DOHH2 (cell line): ENCODE data around the gene EFS.

Experiments used
- H3F3A ChIP-seq: fragments of 200-600 bp; sonication (generic), shearing (Covaris generic); 2 replicates; pipeline ENCODE4 v1.6.0; 2016; ENCODE audit warnings: antibody characterized with exemption, mild to moderate bottlenecking; ENCODE audit not compliant: control insufficient read depth, insufficient read depth
- H3K27ac ChIP-seq: fragments of 200-600 bp; sonication (generic); 2 replicates; pipeline ENCODE4 v1.5.1; 2014; ENCODE audit warnings: low read depth, mild to moderate bottlenecking, low read length, moderate library complexity
- H3K27me3 ChIP-seq: fragments of 200-600 bp; sonication (generic); 2 replicates; pipeline ENCODE4 v1.6.1; 2014; ENCODE audit warnings: mild to moderate bottlenecking, low read length, mixed read lengths; ENCODE audit not compliant: control insufficient read depth
- H3K36me3 ChIP-seq: fragments of 200-600 bp; sonication (generic); 2 replicates; pipeline ENCODE4 v1.6.1; 2014; ENCODE audit warnings: mild to moderate bottlenecking, low read length, moderate library complexity, mixed read lengths; ENCODE audit not compliant: control insufficient read depth
- H3K4me1 ChIP-seq: fragments of 200-600 bp; sonication (generic); 2 replicates; pipeline ENCODE4 v1.6.1; 2014; ENCODE audit warnings: mild to moderate bottlenecking, low read length, mixed read lengths; ENCODE audit not compliant: control insufficient read depth
- H3K4me2 ChIP-seq: fragments of 200-600 bp; sonication (generic); 2 replicates; pipeline ENCODE4 v1.6.0; 2014; ENCODE audit warnings: mild to moderate bottlenecking, low read length, moderate library complexity
- H3K4me3 ChIP-seq: fragments of 200-600 bp; sonication (generic); 2 replicates; pipeline ENCODE4 v1.5.1; 2014; ENCODE audit warnings: mild to moderate bottlenecking, low read length, mixed read lengths
- H3K79me2 ChIP-seq: fragments of 200-600 bp; sonication (generic); 2 replicates; pipeline ENCODE4 v1.6.1; 2014; ENCODE audit warnings: mild to moderate bottlenecking, low read length, mixed read lengths; ENCODE audit not compliant: control insufficient read depth
- H3K9me2 ChIP-seq: fragments of 200-600 bp; sonication (generic); replicated peaks from 2 replicates; pipeline ENCODE4 v1.6.1; 2014; ENCODE audit warnings: mild to moderate bottlenecking, low read length, mixed read lengths; ENCODE audit not compliant: control insufficient read depth
- H3K9me3 ChIP-seq: fragments of 200-600 bp; sonication (generic); 2 replicates; pipeline ENCODE4 v1.6.1; 2014; ENCODE audit warnings: antibody characterized with exemption, low read length, mixed read lengths; ENCODE audit not compliant: control insufficient read depth, insufficient read depth
- H4K20me1 ChIP-seq: fragments of 200-600 bp; sonication (generic); 2 replicates; pipeline ENCODE4 v1.6.0; 2014; ENCODE audit warnings: low read depth, mild to moderate bottlenecking, antibody characterized with exemption, low read length, moderate library complexity; ENCODE audit not compliant: control insufficient read depth, insufficient read depth
- EZH2phosphoT487 ChIP-seq: fragments of 200-600 bp; sonication (generic); IDR thresholded peaks from 2 replicates; pipeline ENCODE4 v1.6.1; 2017; ENCODE audit warnings: borderline replicate concordance, mild to moderate bottlenecking, antibody characterized with exemption, low read length, moderate library complexity, mixed read lengths
- TF ChIP-seq, protein P1 (sequence below): fragments of 200-600 bp; sonication (generic); IDR thresholded peaks from one replicate; pipeline ENCODE4 v1.5.1; 2014; ENCODE audit warnings: antibody characterized with exemption, mild to moderate bottlenecking, low read depth, low read length; ENCODE audit not compliant: poor library complexity, severe bottlenecking

EFS gene

DNA sequence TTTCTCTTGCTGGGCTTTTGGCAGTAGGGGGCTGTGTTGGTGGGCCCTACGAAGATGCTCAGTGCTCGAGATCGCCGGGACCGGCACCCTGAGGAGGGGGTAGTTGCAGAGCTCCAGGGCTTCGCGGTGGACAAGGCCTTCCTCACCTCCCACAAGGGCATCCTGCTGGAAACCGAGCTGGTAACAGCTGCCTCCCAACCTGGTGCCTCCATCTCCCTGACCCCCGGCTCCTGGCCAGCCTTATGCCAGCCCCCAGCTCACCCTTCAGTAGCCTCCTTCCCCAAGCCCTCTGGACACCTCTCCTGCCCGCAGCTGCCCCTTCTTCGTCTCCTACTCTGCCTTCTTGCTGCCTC lies 12.2 kb upstream of the EFS start:
- no peaks in the 10 kb centered on the region for H3K9me3 ChIP-seq
- no peaks in the 10 kb centered on the region for H3K79me2 ChIP-seq
- H3K27ac ChIP-seq = no peak overlapping the region
- H3K36me3 ChIP-seq = no peaks in the 10 kb centered on the region
- no peaks in the 10 kb centered on the region for H3F3A ChIP-seq
- TF ChIP-seq, protein P1, sequence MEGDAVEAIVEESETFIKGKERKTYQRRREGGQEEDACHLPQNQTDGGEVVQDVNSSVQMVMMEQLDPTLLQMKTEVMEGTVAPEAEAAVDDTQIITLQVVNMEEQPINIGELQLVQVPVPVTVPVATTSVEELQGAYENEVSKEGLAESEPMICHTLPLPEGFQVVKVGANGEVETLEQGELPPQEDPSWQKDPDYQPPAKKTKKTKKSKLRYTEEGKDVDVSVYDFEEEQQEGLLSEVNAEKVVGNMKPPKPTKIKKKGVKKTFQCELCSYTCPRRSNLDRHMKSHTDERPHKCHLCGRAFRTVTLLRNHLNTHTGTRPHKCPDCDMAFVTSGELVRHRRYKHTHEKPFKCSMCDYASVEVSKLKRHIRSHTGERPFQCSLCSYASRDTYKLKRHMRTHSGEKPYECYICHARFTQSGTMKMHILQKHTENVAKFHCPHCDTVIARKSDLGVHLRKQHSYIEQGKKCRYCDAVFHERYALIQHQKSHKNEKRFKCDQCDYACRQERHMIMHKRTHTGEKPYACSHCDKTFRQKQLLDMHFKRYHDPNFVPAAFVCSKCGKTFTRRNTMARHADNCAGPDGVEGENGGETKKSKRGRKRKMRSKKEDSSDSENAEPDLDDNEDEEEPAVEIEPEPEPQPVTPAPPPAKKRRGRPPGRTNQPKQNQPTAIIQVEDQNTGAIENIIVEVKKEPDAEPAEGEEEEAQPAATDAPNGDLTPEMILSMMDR = no peak
- H3K4me2 ChIP-seq = no peak overlapping the region
- no peaks in the 10 kb centered on the region for H3K9me2 ChIP-seq
- 0 out of 2 replicates have a peak, but pooled peaks cover 2% of the 10 kb centered on the region for H3K27me3 ChIP-seq
- H4K20me1 ChIP-seq = no peaks in the 10 kb centered on the region
- 0 out of 2 replicates have a peak, but pooled peaks cover 5% of the 10 kb centered on the region for H3K4me1 ChIP-seq
- H3K4me3 ChIP-seq = no peak overlapping the region

DNA sequence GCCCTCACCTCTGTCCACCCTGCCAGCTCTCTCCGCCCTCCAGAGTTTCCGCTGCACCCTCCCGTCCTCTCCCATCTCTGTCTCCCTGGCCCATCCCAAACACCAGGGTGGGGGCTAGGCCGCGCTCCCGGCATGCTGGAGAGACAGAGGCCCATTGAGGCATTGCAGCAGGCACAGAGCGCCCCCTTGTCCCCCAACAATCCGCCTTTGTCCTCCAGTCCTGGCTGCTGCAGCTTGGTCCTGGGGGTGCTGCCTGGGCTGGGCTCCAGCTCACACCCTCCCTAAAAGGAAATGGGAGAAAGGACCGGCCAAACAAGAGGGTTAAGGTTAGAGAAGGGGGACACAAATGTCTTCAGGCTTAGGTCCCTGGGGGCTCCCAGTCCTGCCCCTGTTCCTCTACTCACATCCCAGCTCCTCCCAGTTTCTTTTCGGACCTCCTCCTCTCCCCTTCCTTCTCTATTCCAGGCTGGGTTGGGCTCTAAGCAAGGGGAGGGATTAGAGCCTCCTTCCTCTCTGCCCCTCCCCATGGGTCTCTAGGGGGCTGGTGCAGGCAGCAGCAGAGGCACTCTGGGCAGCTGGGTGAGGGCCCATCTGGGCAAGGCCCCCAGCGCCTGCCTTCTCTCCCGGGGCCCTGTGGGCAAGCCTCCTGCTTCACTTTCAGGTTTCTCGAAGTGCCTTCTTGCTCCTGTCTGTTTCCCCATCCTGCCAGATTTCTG lies 11.7 kb upstream of the EFS start, which contains the start of gene CMTM5:
Gene CMTM5, plus strand, starts transcription at position 565 of the 716 bp plus-strand sequence. CDS start 206 bp downstream, outside the sequence.
- Histone ChIP-seq H4K20me1 (no peaks in the 10 kb centered on the region), H3K79me2 (no peaks in the 10 kb centered on the region), H3F3A (no peaks in the 10 kb centered on the region), H3K9me2 (no peaks in the 10 kb centered on the region), H3K27me3 (0 out of 2 replicates have a peak, but pooled peaks cover 2% of the 10 kb centered on the region), H3K4me2 (no peak within 1 kb of the TSS), H3K27ac (no peak within 1 kb of the TSS), H3K4me3 (no peak within 1 kb of the TSS), H3K36me3 (no peaks in the 10 kb centered on the region), H3K9me3 (no peaks in the 10 kb centered on the region), H3K4me1 (0 out of 2 replicates have a peak, but pooled peaks cover 5% of the 10 kb centered on the region)
- TF ChIP-seq, protein P1 = no peak
- no peak for TF ChIP-seq EZH2phosphoT487

DNA sequence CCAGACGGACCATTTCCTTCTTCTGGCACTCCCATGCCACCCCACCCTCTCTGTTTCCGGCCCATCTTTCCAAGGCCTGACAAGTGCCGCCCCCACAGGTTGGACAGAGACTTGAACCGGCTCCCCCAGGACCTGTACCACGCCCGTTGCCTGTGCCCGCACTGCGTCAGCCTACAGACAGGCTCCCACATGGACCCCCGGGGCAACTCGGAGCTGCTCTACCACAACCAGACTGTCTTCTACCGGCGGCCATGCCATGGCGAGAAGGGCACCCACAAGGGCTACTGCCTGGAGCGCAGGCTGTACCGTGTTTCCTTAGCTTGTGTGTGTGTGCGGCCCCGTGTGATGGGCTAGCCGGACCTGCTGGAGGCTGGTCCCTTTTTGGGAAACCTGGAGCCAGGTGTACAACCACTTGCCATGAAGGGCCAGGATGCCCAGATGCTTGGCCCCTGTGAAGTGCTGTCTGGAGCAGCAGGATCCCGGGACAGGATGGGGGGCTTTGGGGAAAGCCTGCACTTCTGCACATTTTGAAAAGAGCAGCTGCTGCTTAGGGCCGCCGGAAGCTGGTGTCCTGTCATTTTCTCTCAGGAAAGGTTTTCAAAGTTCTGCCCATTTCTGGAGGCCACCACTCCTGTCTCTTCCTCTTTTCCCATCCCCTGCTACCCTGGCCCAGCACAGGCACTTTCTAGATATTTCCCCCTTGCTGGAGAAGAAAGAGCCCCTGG lies 10.7 kb upstream of the EFS start:
- Histone ChIP-seq H3K4me3 (no peak overlapping the region), H3K79me2 (no peaks in the 10 kb centered on the region), H3F3A (no peaks in the 10 kb centered on the region), H3K27ac (no peak overlapping the region), H3K27me3 (0 out of 2 replicates have a peak, but pooled peaks cover 2% of the 10 kb centered on the region), H3K9me2 (no peaks in the 10 kb centered on the region), H3K9me3 (no peaks in the 10 kb centered on the region), H3K4me2 (no peak overlapping the region), H4K20me1 (no peaks in the 10 kb centered on the region), H3K4me1 (0 out of 2 replicates have a peak, but pooled peaks cover 5% of the 10 kb centered on the region), H3K36me3 (no peaks in the 10 kb centered on the region)
- no peak for TF ChIP-seq EZH2phosphoT487
- TF ChIP-seq, protein P1 = no peak
